Measurements from ENCODE around the gene CA5B.
"Not testable (repeated sequence)": the region's sequence is repeated elsewhere in the genome, so short reads cannot be mapped to it uniquely, and the experiment has no call there.

GRCh38 chrX:15704273-15704672 is 33.8 kb upstream of the CA5B start:
- not testable (repeated sequence) for TF ChIP-seq SMC3 (conservative IDR thresholded peaks at IDR 0.05; ENCODE audit: poor library complexity); CTCF (IDR thresholded peaks at IDR 0.05; ENCODE audit: poor library complexity, severe bottlenecking); POLR2AphosphoS5 (IDR thresholded peaks at IDR 0.05); EZH2 (IDR thresholded peaks at IDR 0.05; ENCODE audit: borderline replicate concordance, insufficient read depth, low read length, poor library complexity, severe bottlenecking); EP300 (conservative IDR thresholded peaks at IDR 0.05; ENCODE audit: poor library complexity, severe bottlenecking); RAD21 (conservative IDR thresholded peaks at IDR 0.05)
